CD4-positive, alpha-beta T cell treated with Interleukin-6 at 100 ng/mL for 8 hours (primary cell): ENCODE data around the gene ZFYVE21.

Source experiments
- DNase-seq: peaks from one replicate; pipeline ENCODE4 v3.0.0-alpha.2; 2020; ENCODE audit warnings: mixed read lengths, low spot score

ZFYVE21 gene

GRCh38 chr14:103737432-103738045 lies 21.9 kb downstream of the ZFYVE21 start:
- DNase-seq: no peak

DNA sequence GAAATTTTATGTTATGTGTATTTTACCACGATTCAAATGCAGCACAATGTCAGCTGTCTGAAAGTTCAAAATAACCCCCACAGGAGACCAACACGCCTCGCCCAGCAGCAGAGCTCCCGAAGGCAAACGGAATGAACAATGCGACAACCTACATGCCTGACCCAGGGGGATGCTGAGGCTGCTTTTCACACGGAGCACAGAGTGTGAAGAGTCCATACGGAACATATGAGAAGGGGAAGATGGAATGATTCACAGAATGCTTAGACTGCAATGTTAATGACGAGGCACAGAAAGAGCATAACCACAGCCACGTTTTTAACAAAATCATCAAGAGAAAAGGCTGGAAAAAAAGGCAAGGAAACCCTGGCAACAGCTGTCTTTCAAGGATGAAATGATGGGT lies 22.6 kb downstream of the ZFYVE21 start:
- no peak for DNase-seq

- no peak for DNase-seq
These were observed 23.3 kb downstream of the ZFYVE21 start for GRCh38 chr14:103738701-103739451.

DNA sequence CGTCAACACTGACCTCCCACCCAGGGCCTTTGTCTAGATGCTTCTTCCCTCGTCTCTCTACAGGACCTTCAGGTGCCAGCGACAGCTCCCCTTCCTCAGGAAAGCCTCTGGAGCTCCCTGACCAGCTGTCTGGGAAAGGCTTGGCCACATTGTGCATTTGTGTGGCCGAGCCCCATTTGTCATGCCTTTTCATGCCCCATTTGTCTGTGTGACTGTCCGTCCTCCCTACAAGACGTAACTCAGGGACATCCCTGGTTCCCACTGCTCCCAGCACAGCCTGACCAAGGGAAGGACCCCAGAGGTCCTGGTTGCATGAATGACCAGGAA lies 23.8 kb downstream of the ZFYVE21 start:
- no peak for DNase-seq

DNA sequence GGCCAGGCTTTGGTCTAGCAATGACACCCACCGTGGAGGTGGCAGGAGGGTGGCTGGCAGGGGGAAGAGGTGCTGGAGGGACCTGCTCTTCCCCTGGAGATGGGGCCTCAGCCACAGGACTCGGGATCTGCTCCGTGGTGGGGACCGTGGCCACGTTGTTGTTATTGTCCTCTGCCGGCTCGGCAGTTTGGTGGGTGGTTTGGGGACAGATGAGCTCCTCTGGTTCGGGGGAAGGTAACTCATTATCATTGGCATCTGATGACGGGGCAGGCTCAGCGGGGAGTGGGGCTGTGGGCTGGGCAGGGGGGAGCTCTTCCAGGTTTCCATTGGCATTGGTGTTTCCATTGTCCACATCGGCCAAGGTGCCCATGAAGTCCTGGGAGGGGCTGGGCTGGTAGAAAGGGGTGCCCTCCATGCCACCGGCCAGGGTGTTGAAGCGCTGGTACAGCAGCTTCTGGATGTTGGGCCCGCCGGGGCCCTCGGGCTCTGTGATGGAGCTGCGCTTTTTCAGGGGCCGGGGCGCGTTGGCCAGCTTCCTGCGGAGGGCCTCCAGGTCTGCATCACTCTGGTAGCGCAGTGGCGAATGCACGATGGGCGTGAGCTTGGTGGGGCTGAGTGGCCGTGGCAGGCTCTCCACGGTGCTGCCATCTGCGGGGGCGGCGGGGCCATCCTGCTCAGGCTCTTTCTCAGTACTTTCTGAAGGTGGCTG lies 24.3 kb downstream of the ZFYVE21 start:
- DNase-seq: no peak

GRCh38 chr14:103740991-103741689 lies 25.5 kb downstream of the ZFYVE21 start:
- DNase-seq: no peak

- no peak for DNase-seq
These were observed 26.3 kb downstream of the ZFYVE21 start for GRCh38 chr14:103741876-103742275.

DNA sequence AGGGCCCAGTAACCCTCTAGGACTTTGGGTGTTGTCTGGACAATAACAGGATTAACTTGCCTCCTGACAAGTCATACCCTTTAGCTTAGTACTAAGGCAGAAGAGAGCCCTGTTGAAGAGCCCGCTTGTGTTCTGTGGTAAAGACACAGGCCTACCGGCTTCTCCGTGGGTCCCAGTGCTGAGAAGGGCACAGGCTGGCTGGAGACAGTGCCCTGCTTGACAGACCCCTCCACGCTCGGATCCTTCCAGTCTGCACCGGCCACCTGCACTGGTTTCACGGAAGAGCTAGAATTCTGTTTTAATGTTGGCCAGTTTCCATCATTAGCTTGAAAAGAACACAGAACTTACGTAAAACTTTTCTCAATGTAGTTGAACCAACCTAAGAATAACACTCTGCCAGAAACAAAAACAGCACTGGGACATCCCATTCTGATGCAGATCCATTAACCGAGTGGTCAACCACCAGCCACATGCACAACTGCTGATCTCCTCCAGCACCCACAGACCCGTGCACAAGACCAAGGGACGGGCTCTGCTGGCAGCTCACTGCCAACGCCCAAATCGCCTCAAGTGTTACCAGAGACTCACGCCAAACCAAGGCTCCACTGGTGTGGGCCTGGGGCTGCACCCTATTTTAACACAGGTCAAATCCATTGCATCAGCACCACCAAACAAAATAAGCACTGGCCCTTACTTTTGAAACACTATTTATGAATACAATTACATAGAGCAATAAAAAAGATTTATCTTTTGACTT lies 27.1 kb downstream of the ZFYVE21 start:
- no peak for DNase-seq

GRCh38 chr14:103743691-103744090 lies 28.1 kb downstream of the ZFYVE21 start:
- no peak for DNase-seq

- no peak for DNase-seq
These were observed 29.2 kb downstream of the ZFYVE21 start for GRCh38 chr14:103744621-103745395.

- DNase-seq: no peak
These were observed 29.8 kb downstream of the ZFYVE21 start for GRCh38 chr14:103745424-103745823.

DNA sequence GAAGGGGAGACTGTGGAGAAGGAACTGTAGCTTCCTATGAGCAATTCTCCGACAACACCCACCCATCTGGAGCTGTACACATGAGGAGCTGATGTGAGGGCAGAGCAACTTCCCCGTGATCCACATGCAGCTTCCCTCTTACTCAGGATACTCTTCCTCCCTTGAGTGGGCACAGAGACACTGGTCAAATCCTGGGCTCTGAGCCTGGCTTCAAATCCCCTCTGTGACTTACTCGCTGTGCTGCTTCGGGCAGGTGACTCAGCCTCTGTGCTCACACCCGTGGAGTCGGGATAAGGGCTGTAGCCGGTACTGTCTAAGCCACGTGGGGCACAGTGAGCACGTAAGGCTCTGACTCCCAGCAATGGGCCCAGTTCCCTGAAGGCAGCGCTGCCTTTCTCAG lies 31.1 kb downstream of the ZFYVE21 start:
- no peak for DNase-seq

- peak; percentile 55 for DNase-seq
These were observed 32.9 kb downstream of the ZFYVE21 start for GRCh38 chr14:103748534-103748857.

DNA sequence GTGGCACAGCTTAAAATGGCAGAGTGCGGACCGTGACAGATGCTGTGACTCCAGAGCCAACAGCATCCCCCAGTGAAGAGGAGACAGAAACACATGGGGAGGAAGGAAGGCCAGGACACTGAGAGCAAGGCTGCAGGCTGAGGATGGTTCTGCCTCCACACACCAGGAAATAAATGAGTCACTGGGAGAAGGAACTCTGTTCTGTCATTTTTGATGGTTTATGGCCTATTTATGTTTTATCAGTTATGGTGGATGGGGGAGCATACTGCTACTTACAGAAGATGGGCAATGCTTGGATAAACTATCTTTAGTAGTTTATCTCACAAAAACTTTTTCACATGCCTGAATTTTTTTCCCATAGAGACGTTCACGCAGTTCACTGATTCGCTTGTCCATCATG lies 33.8 kb downstream of the ZFYVE21 start:
- DNase-seq: no peak

- no peak for DNase-seq
These were observed 34.2 kb downstream of the ZFYVE21 start for GRCh38 chr14:103749860-103750259.

DNA sequence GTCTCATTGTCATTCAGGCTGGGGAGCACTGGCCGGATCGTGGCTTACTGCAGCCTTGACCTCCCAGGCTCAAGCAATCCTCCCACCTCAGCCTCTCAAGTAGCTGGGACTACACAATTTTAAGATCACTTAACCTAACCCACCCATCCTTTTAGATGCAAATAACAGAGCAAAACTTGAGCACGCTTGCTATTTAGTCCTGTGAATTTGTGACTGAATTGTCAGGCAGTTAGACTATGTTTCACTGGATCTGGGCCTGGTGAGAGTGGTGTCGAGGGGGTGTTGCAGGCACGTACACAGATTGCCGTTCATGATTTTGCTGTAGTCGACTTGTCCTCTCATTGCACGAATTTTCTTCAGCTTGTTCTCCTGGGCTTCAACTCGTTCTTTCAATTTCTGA lies 38.2 kb downstream of the ZFYVE21 start:
- no peak for DNase-seq

DNA sequence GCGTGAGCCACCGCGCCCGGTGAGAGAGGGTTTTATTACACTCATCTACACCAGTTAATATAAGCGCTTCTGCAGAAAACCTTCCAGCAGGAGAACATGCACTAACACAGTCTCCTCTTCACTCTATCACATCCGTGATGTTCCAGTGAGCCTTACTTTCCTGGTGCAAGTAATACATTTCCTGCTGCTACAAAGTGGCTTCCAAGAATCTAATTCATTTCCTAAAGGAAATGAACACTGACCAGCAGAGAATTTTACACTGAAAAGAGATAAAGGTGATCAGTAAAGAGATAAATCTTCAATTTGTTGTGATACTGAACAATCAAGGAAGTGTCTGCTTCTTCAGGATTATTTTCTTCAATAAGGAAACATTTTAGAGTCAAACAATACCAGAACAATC lies 39.5 kb downstream of the ZFYVE21 start:
- DNase-seq: no peak

- no peak for DNase-seq
These were observed 42.6 kb downstream of the ZFYVE21 start for GRCh38 chr14:103758059-103758776.

DNA sequence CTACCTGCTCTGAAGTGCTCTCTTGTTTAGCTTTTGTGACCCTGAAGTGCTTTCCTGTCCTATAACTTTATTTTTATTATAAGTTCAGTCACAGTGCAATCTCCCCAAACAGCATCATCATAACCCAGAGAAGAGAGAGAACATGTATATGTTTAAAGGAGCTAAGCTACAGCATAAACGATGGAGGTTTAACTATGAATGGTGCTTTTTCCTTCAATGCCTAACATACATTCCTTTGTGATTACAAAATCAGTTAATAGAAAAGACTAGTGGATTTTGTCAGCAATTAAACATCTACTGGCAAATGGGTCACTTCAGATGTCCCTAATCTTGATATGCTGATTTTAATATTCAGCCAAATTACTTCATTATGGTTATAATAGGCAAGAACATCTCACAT lies 46.4 kb downstream of the ZFYVE21 start:
- DNase-seq: no peak

DNA sequence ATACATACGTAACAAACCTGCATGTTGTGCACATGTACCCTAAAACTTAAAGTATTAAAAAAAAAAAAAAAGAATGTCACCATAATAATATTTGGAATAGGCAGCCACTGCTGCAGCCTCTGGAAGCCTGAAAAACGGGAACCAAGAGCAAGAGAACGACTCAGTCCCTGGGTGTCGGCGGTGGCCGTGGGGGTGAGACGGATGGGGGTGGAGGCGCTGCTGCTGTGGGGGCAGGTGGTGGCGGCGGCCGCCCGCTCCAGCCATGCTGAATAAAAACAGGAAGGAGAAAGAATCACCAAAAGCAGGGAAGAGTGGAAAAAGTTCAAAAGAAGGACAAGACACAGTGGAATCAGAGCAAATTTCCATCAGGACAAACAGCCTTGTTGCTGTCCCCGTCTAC lies 46.9 kb downstream of the ZFYVE21 start:
- DNase-seq: no peak
